Type B pancreatic cell (in vitro differentiated cells): ENCODE results near the gene ARHGAP8. TPM values are rescaled to one million over a fixed set of nuclear protein-coding genes. Genes with fewer than 3 reads are reported as not detected.

Experiments used
- DNase-seq: peaks from one replicate; pipeline ENCODE4 v3.0.0; 2021; ENCODE audit warnings: mixed read lengths; ENCODE audit not compliant: unreplicated experiment; ENCODE audit errors: extremely low spot score
- H3K27ac Mint-ChIP-seq: 2 replicates; pipeline ENCODE4 v1.8.0; 2021; ENCODE audit warnings: mild to moderate bottlenecking, mixed read lengths
- H3K27me3 Mint-ChIP-seq: 2 replicates; pipeline ENCODE4 v1.8.0; 2021; ENCODE audit warnings: mixed read lengths
- H3K36me3 Mint-ChIP-seq: 2 replicates; pipeline ENCODE4 v1.8.0; 2021; ENCODE audit warnings: mixed read lengths
- H3K4me1 Mint-ChIP-seq: one replicate; pipeline ENCODE4 v1.8.0; 2021; ENCODE audit warnings: mixed read lengths; ENCODE audit not compliant: unreplicated experiment
- H3K4me3 Mint-ChIP-seq: 2 replicates; pipeline ENCODE4 v1.8.0; 2021; ENCODE audit warnings: mild to moderate bottlenecking, mixed read lengths
- H3K9me3 Mint-ChIP-seq: 2 replicates; pipeline ENCODE4 v1.8.0; 2021; ENCODE audit warnings: mixed read lengths
- CTCF ChIP-seq: fragments of 200-600 bp; sonication (generic); conservative IDR thresholded peaks from 2 replicates; pipeline ENCODE4 v1.5.0; 2021; ENCODE audit warnings: antibody characterized with exemption, mild to moderate bottlenecking
- total RNA-seq: library from RNA; stranded (reverse); gene quantifications from 2 replicates; pipeline ENCODE4 v1.2.1, GENCODE V29; 2021; ENCODE audit warnings: low replicate concordance

The ARHGAP8 gene
- total RNA-seq, 1 donor from 2014 or later = 18.0 TPM

DNA sequence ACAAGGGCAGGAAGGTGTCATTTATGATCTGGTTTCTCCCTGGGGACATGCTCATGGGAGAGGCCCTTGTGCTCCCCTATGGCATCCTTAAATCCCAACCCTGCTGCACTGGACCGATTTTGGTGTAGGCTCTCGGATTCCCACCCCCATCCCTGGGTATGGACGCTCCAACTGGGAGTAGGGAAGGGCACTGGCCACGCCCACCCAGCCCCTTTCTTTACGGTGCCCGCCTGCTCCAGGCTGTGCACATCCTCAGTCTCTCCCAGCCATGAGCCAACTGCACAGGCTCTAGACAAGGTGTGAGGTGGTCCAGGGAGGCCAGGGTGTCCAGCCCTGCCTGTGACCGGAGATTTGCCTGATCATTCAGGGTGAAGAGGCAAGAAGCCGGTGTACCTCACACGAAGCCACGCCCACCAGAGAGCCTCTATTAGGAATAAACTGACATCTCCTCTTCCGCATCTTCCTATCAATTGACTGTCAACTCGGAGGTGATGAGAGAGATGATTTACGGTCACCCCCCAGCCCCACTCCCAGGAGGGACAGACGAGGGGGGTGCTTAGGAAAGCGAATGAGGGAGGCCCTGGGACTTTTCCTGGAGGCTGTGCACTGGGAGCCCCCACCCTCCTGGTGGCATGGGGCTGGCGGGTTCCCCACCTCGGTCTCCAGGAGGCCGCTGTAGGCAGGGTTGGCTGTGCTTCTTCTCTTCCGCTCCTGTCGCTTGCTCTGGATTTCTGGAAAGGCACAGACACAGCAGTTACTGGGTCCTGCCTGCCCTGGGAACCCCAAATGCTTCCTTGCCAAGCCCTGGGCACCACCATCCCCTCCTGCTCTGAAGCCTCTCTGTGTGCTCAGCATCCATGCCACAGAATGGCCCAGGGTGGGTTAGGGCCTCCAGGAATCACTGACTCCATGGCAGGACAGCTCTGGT is 140.7 kb downstream of the ARHGAP8 start:
- Mint-ChIP-seq H3K27me3 (no peaks in the 10 kb centered on the region), H3K9me3 (no peaks in the 10 kb centered on the region), H3K27ac (no peak overlapping the region), H3K36me3 (no peaks in the 10 kb centered on the region), H3K4me1 (no peaks in the 10 kb centered on the region), H3K4me3 (no peak overlapping the region)
- DNase-seq = no peak
- TF ChIP-seq CTCF = no peak

DNA sequence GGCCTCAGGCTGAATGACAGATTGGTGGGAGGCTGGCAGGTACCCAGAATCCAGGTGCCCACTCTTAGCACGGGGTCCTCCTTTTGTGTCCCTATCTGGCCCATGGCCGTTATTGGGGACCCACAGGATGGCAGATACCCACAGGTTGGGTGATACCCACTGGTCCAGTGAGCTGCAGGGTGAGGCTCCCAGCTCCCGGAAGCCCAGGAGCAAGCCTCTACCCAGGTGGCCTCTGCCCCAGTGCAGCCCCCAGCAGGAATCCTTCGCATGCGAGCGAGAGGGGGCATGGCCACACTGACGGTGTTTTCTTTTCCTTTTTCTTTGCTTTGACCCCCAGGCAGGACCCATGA is 141.3 kb downstream of the ARHGAP8 start:
- Mint-ChIP-seq H3K27ac (no peak overlapping the region), H3K4me3 (no peak overlapping the region), H3K4me1 (no peaks in the 10 kb centered on the region), H3K36me3 (no peaks in the 10 kb centered on the region), H3K27me3 (no peaks in the 10 kb centered on the region), H3K9me3 (no peaks in the 10 kb centered on the region)
- DNase-seq = no peak
- no peak for TF ChIP-seq CTCF

GRCh38 chr22:44894321-44894720 is 141.9 kb downstream of the ARHGAP8 start:
- Mint-ChIP-seq H3K27me3 (no peaks in the 10 kb centered on the region), H3K36me3 (no peaks in the 10 kb centered on the region), H3K27ac (no peak overlapping the region), H3K4me1 (no peaks in the 10 kb centered on the region), H3K9me3 (no peaks in the 10 kb centered on the region), H3K4me3 (no peak overlapping the region)
- TF ChIP-seq CTCF = no peak
- DNase-seq = no peak

DNA sequence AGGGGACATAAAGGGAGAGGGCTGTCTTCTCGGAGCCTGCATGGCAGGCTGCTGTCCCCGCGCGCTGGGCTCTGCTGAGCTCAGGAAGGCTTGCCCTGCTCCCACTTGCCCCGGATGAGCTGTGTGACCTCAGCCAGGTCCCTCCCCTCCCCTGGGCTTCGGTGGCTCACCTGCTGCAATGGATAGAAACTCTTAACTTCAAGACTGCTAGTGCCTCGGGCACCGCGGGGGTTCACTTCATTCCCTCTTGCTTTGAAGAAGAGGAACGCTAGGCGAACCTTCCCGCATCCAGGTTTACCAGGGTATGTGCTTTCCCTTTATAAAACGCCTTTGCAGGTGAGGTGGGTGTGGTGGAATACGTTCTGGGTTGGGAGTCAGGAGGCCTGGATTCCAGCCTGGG is 142.4 kb downstream of the ARHGAP8 start:
- no peaks in the 10 kb centered on the region for H3K27me3 Mint-ChIP-seq
- H3K36me3 Mint-ChIP-seq = no peaks in the 10 kb centered on the region
- H3K4me1 Mint-ChIP-seq = no peaks in the 10 kb centered on the region
- DNase-seq = no peak
- H3K9me3 Mint-ChIP-seq = no peaks in the 10 kb centered on the region
- H3K27ac Mint-ChIP-seq = no peak overlapping the region
- TF ChIP-seq CTCF = no peak
- no peak overlapping the region for H3K4me3 Mint-ChIP-seq

DNA sequence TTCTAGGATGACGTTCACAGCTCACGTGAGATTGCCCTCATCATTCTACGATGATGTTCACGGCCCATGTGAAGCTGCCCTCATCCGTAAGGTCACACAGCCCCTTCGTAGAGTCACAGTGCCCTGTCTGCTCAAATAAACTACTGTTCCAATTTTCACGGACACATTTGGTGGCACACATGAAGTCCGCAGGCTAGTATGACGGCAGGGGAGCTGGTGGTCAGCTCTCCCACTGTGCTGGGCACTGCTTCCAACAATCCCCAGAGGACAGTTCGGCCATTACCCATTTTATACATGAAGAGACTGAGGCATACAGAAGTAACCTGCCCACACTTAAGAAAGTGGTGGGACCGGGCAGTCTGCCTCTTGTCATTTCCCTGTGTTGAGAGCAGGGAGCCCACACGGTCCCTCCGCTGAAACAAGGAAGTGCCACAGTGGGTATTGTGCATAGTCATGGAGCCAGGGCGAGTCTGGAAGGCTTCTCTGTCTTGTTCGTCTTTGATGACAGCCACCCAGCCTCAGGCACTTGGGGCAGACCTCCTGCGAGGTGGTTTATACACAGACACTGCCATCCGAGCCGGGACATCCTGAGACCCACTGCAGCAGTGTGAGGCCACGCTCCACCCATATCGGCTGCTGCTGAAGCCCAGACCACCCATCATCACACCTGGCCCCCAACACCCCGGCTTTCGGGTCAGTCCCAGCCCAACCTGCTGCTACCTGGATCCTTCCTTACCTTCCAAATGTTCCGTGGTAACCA is 143.1 kb downstream of the ARHGAP8 start:
- no peak for TF ChIP-seq CTCF
- no peaks in the 10 kb centered on the region for H3K9me3 Mint-ChIP-seq
- H3K27me3 Mint-ChIP-seq = no peaks in the 10 kb centered on the region
- H3K4me3 Mint-ChIP-seq = no peak overlapping the region
- no peak overlapping the region for H3K27ac Mint-ChIP-seq
- no peak for DNase-seq
- H3K4me1 Mint-ChIP-seq = no peaks in the 10 kb centered on the region
- H3K36me3 Mint-ChIP-seq = peaks cover under 1% of the 10 kb centered on the region
